Uterus (tissue), 2 donors: ENCODE data around the gene KIF1A.

ENCODE experiments used
- CTCF ChIP-seq, 4 experiments: fragments of 200-600 bp in 2 of 4; fragments of 450-650 bp in 2 of 4; sonication (generic) in 2 of 4; IDR thresholded peaks; one replicate each; pipeline ENCODE4 v1.5.1; 2016 to 2019; ENCODE audit warnings: antibody characterized with exemption in 4 of 4, mild to moderate bottlenecking in 2 of 4, moderate library complexity in 1 of 4
- POLR2A ChIP-seq, 2 donors: fragments of 450-650 bp; IDR thresholded peaks; one replicate each; pipeline ENCODE4 v1.6.1; 2016; ENCODE audit warnings: antibody characterized with exemption in 2 of 2, mild to moderate bottlenecking in 1 of 2, moderate library complexity in 1 of 2

- TF ChIP-seq POLR2A (IDR thresholded peaks at IDR 0.05) (no peak), CTCF (IDR thresholded peaks at IDR 0.05) (no peak)
Observed at GRCh38 chr2:240835528-240835927, 15.5 kb upstream of the KIF1A start.
